Mesothelial cell of epicardium (in vitro differentiated cells): ENCODE measurements around the gene PHKB. TPM values are rescaled to one million over a fixed set of nuclear protein-coding genes. Genes with fewer than 3 reads are reported as not detected.

Source experiments
- DNase-seq, 2 experiments: peaks; one replicate each; pipeline ENCODE4 v3.0.0; 2021; ENCODE audit warnings: low spot score in 2 of 2; ENCODE audit not compliant: unreplicated experiment in 2 of 2
- H3K27ac Mint-ChIP-seq: 2 replicates; pipeline ENCODE4 v1.8.0; 2021; ENCODE audit warnings: mixed read lengths
- H3K27me3 Mint-ChIP-seq: 2 replicates; pipeline ENCODE4 v1.8.0; 2021; ENCODE audit warnings: low read depth, mixed read lengths
- H3K36me3 Mint-ChIP-seq: 2 replicates; pipeline ENCODE4 v1.8.0; 2021; ENCODE audit warnings: mixed read lengths
- H3K4me1 Mint-ChIP-seq: 2 replicates; pipeline ENCODE4 v1.8.0; 2021; ENCODE audit warnings: mixed read lengths
- H3K4me3 Mint-ChIP-seq: 2 replicates; pipeline ENCODE4 v1.8.0; 2021; ENCODE audit warnings: mild to moderate bottlenecking, moderate library complexity, mixed read lengths
- H3K9me3 Mint-ChIP-seq: 2 replicates; pipeline ENCODE4 v1.8.0; 2021; ENCODE audit warnings: mixed read lengths
- total RNA-seq: library from RNA; stranded (reverse); gene quantifications from 3 replicates; pipeline ENCODE4 v1.2.1, GENCODE V29; 2021
- TF ChIP-seq, protein P1 (sequence below): fragments of 200-600 bp; sonication (generic); IDR thresholded peaks from one replicate; pipeline ENCODE4 v1.5.0; 2021; ENCODE audit warnings: antibody characterized with exemption; ENCODE audit not compliant: unreplicated experiment

PHKB gene
- total RNA-seq, 1 donor from 2014 or later, result 68.1 TPM

DNA sequence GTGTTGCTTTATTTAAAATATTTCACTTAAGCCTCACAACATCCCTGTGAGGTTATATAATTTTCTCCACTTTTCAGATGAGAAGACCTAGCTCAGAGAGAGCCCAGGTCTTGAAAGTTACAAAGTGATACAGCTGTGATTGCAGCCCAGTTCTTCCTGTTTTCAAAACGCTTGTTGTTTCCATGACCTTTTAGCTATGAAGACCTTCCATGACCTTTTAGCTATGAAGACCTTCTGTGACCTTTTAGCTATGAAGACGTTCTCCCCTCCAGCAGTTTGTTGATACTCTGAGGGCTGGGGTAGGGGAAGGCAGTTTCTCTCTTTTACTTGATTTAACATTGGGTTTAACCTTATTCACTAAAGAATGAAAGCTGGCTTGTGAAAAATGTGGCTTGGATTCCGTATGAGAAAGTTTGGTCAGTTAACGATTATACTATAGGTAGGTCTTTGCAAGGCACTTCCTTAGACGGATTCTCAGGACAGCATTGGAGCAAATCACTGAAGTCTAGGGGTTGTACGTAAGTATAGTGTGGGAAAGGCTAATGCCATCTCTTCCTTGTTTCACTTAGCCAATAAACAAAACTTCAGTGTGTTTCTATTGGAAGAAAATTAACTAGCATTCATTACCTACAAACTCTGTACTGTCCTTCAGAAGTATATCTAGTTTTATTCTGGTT lies 20.7 kb downstream of the PHKB start:
- H3K36me3 Mint-ChIP-seq, result peaks cover 8% of the 10 kb centered on the region

DNA sequence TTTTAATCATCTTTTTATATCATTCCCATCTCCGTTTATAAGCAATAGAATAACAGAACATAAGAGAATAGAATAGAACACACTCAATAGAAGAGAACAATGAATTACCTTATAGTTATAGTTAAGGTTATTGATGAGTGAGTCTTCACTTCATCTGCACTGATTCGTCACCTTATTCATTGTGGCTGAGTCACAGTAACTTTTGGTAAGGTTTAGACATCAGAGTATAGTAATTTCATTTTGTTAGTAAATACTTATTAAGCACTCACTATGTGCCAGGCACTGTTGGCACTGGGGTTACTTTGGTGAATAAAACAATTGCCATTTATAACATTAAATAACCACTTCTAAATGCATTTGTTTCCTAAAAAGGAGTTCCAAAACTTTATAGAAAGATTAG lies 22.5 kb downstream of the PHKB start:
- Mint-ChIP-seq H3K27me3 (no peaks in the 10 kb centered on the region), H3K27ac (no peak overlapping the region), H3K36me3 (peaks cover 22% of the 10 kb centered on the region), H3K9me3 (peaks cover 16% of the 10 kb centered on the region), H3K4me1 (no peaks in the 10 kb centered on the region), H3K4me3 (no peak overlapping the region)
- DNase-seq, result no peak
- TF ChIP-seq, protein P1, sequence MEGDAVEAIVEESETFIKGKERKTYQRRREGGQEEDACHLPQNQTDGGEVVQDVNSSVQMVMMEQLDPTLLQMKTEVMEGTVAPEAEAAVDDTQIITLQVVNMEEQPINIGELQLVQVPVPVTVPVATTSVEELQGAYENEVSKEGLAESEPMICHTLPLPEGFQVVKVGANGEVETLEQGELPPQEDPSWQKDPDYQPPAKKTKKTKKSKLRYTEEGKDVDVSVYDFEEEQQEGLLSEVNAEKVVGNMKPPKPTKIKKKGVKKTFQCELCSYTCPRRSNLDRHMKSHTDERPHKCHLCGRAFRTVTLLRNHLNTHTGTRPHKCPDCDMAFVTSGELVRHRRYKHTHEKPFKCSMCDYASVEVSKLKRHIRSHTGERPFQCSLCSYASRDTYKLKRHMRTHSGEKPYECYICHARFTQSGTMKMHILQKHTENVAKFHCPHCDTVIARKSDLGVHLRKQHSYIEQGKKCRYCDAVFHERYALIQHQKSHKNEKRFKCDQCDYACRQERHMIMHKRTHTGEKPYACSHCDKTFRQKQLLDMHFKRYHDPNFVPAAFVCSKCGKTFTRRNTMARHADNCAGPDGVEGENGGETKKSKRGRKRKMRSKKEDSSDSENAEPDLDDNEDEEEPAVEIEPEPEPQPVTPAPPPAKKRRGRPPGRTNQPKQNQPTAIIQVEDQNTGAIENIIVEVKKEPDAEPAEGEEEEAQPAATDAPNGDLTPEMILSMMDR, result no peak

More for the DNA sequence above, 20.7 kb downstream of the PHKB start:
- Mint-ChIP-seq H3K4me3 (no peak overlapping the region), H3K9me3 (peaks cover 3% of the 10 kb centered on the region), H3K27me3 (no peaks in the 10 kb centered on the region), H3K27ac (no peak overlapping the region), H3K4me1 (peaks cover 4% of the 10 kb centered on the region)
- DNase-seq, result no peak
- TF ChIP-seq, protein P1, result no peak

DNA sequence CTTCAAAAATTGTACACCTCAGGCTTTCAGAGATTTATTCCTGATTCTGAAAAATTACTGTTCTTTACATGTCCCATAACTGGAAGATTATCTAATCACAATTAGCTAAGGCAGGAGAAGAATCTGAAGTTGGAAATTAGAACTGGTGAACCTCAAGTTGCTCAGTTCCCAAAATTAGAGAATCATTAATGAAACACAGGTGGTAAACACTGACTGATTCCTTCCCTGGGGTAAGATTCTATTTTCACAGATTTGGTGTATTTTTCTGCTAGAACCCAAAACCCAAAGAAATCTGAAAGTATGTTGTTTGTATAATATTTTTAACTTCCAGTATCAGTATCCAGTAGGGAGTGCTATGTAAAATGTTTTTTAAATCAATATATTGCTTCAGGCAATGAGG lies 25.7 kb downstream of the PHKB start:
- TF ChIP-seq, protein P1, result no peak
- DNase-seq, result no peak
- no peak overlapping the region for H3K27ac Mint-ChIP-seq
- H3K36me3 Mint-ChIP-seq, result peaks cover 44% of the 10 kb centered on the region
- H3K27me3 Mint-ChIP-seq, result no peaks in the 10 kb centered on the region
- H3K4me3 Mint-ChIP-seq, result no peak overlapping the region
- H3K9me3 Mint-ChIP-seq, result peaks cover 37% of the 10 kb centered on the region
- H3K4me1 Mint-ChIP-seq, result no peaks in the 10 kb centered on the region

DNA sequence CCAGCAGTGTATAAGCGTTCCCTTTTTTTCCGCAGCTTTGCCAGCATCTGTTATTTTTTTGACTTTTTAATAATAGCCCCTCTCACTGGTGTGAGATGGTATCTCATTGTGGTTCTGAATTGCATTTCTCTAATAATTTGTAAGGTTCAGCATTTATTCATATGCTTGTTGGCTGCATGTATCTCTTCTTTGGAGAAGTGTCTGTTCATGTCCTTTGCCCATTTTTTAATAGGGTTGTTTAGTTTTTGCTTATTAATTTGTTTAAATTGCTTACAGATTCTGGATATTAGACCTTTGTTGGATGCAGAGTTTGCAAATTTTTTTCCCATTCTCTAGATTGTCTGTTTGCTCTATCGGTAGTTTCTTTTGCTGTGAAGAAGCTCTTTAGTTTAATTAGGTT lies 26.9 kb downstream of the PHKB start:
- Mint-ChIP-seq H3K4me3 (no peak overlapping the region), H3K27me3 (no peaks in the 10 kb centered on the region), H3K27ac (no peak overlapping the region), H3K36me3 (peaks cover 43% of the 10 kb centered on the region), H3K9me3 (peaks cover 41% of the 10 kb centered on the region), H3K4me1 (peaks cover 4% of the 10 kb centered on the region)
- no peak for DNase-seq
- TF ChIP-seq, protein P1, result no peak

DNA sequence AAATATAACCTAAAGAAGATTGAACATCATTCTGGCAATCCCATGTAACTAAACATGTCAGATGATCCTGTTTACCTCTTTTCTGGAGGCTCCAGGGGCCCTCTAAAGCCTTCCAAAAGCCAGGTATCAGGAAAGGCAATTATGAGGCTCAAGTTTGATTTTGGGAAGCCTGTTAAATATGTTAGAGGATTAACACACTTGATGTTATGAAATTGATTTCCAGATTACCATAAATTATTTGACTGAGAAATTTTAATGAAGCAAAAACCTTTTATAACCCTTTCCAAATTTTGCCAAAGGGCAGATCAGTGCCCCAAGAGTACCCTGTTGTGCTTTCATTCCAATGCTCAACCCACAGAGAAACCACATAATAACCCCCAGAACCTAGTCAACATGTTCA lies 29.3 kb downstream of the PHKB start:
- H3K4me3 Mint-ChIP-seq, result no peak overlapping the region
- DNase-seq, result no peak
- peaks cover 41% of the 10 kb centered on the region for H3K9me3 Mint-ChIP-seq
- TF ChIP-seq, protein P1, result no peak
- no peaks in the 10 kb centered on the region for H3K27me3 Mint-ChIP-seq
- H3K27ac Mint-ChIP-seq, result no peak overlapping the region
- peaks cover 43% of the 10 kb centered on the region for H3K36me3 Mint-ChIP-seq
- peaks cover 4% of the 10 kb centered on the region for H3K4me1 Mint-ChIP-seq

DNA sequence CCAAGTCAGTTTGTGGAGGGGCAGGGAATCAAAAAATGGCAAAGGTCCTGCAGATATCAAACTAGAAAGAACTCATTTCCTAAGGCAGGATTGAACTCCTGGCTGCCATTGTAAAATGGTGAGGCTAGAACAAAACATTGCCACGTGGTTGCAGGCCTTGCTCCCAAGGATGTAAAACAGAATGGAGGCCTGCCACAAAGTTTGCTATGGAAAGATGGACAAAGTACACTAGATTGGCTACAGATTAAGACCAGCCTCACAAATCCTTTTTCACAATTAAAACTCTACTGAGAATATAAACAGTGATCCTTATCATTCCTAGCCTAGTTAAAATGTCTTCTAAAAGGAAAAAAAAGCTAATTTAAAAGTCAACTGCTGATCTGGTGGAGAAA lies 30.9 kb downstream of the PHKB start:
- peaks cover 41% of the 10 kb centered on the region for H3K9me3 Mint-ChIP-seq

More for the DNA sequence above, 30.9 kb downstream of the PHKB start:
- no peak overlapping the region for H3K27ac Mint-ChIP-seq
- TF ChIP-seq, protein P1, result no peak
- H3K4me3 Mint-ChIP-seq, result no peak overlapping the region
- no peaks in the 10 kb centered on the region for H3K27me3 Mint-ChIP-seq
- peaks cover 38% of the 10 kb centered on the region for H3K36me3 Mint-ChIP-seq
- peaks cover 4% of the 10 kb centered on the region for H3K4me1 Mint-ChIP-seq
- DNase-seq, result no peak
